Heart left ventricle (tissue), 16 donors: ENCODE results near the gene PGM2. TPM values are rescaled to one million over a fixed set of nuclear protein-coding genes. Genes with fewer than 3 reads are reported as not detected.

Experiments
- ATAC-seq, 4 donors: fragments of 200-7000 bp; cut with Tn5 transposase; one replicate each; pipeline ENCODE4 v1.9.1; 2020 to 2022; ENCODE audit warnings: moderate library complexity in 4 of 4, mild to moderate bottlenecking in 3 of 4, moderate number of reproducible peaks in 1 of 4
- DNase-seq, 5 donors: peaks; one replicate each; pipeline ENCODE4 v3.0.0-alpha.2; 2020
- H3K27ac ChIP-seq, 12 donors: fragments of 200-600 bp; sonication (generic) in 4 of 12; one replicate each; pipeline versions ENCODE4 v1.5.0 to v1.8.0; 2016 to 2022; ENCODE audit warnings: mild to moderate bottlenecking in 2 of 12
- H3K27me3 ChIP-seq, 9 donors: fragments of 200-600 bp; sonication (generic) in 2 of 9; one replicate each; pipeline versions ENCODE4 v1.5.1 to v1.8.0; 2016 to 2022; ENCODE audit warnings: mild to moderate bottlenecking in 3 of 9
- H3K36me3 ChIP-seq, 9 donors: fragments of 200-600 bp; sonication (generic) in 2 of 9; one replicate each; pipeline versions ENCODE4 v1.5.0 to v1.8.0; 2018 to 2022; ENCODE audit warnings: mild to moderate bottlenecking in 2 of 9
- H3K4me1 ChIP-seq, 12 donors: fragments of 200-600 bp; sonication (generic) in 4 of 12; one replicate each; pipeline versions ENCODE4 v1.5.0 to v1.8.0; 2016 to 2022; ENCODE audit warnings: mild to moderate bottlenecking in 3 of 12
- H3K4me3 ChIP-seq, 12 donors: fragments of 200-600 bp; sonication (generic) in 4 of 12; one replicate each; pipeline versions ENCODE4 v1.5.0 to v1.8.0; 2017 to 2022; ENCODE audit warnings: mild to moderate bottlenecking in 9 of 12, moderate library complexity in 4 of 12
- H3K9me3 ChIP-seq, 12 donors: fragments of 200-600 bp; sonication (generic) in 4 of 12; one replicate each; pipeline versions ENCODE4 v1.5.0 to v1.8.0; 2016 to 2022; ENCODE audit warnings: mild to moderate bottlenecking in 1 of 12
- CTCF ChIP-seq, 12 donors: fragments of 200-600 bp; sonication (generic) in 4 of 12; IDR thresholded peaks; one replicate each; pipeline versions ENCODE4 v1.5.0 to v1.8.0; 2018 to 2022; ENCODE audit warnings: antibody characterized with exemption in 12 of 12, mild to moderate bottlenecking in 5 of 12
- POLR2A ChIP-seq, 2 donors: fragments of 450-650 bp; IDR thresholded peaks; one replicate each; pipeline ENCODE4 v1.6.1; 2017; ENCODE audit warnings: antibody characterized with exemption in 2 of 2, mild to moderate bottlenecking in 2 of 2, moderate library complexity in 2 of 2
- WGBS, 4 donors: extraction: QIAGEN DNeasy Blood & Tissue Kit in 2 of 4; methylation state at CpG; one replicate each; pipeline versions ENCODE4 v1.1.5 to v1.1.7; 2013 to 2018; 5-methylcytosine and 5-hydroxymethylcytosine counted together
- intact Hi-C, 10 donors: fragments of 100-400 bp; cut with DNase I; formaldehyde crosslinking; loops; one replicate each; pipeline versions ENCODE4 v1.11.1 to v1.14.2; 2022
- polyA plus RNA-seq, 2 donors: library from polyadenylated mRNA; stranded (reverse); fragments of 200-250 nt; gene quantifications; one replicate each; pipeline ENCODE4 v1.2.3, GENCODE V29; 2013
- total RNA-seq, 9 donors: library from RNA; depleted of rRNA in 2 of 9; stranded (reverse); fragments of >200 nt in 2 of 9; fragmentation: NEBNext Ultra II Directional in 3 of 9; extraction: Animal tissue kit (Norgen Biotek cat#: 25700) in 3 of 9; gene quantifications; one replicate each; pipeline versions ENCODE4 v1.1.0 to v1.2.4, GENCODE V29; 2016 to 2023
- donor health status: ischemic (EF 13 %, LVEDD 7.1; RV severe dilation, severe dysfunction).
- donor health status: healthy with polysubstance abuse.
- donor health status: DM: no; HTN: yes; CAD: no.
- donor health status: DM: no; HTN: no; CAD: no.
- donor health status: ischemic (EF 25% LVEDD 6.9; RV normal size, moderate dysfunction).
- donor health status: ischemic (EF 25% LVEDD 5.7; RV mildly dilated, moderate dysfunction).
- donor health status: healthy.
- donor health status: DM: yes; HTN: yes; CAD: no.
- donor health status: ischemic (EF 35%, LVEDD 5.7; RV mildly dilated, moderate dysfunction).
- donor health status: nonischemic (EF 11% LVEDD 7.7; RV severe dilation, severe dysfunction).
- donor health status: DM: yes; HTN: yes; CAD: no.
- donor health status: PGD.
- donor health status: ischemic (EF 29% LVEDD 5.4; RV normal size, mild dysfunction).
- donor health status: nonischemic (EF 23%, LVEDD 6.1; RV moderate dilation, normal function).

PGM2 gene
- total and polyA plus RNA-seq, 11 donors, result 3.3 to 18.4 (median 8.5) TPM

- no peaks in the 10 kb centered on the region for H3K9me3 ChIP-seq
- WGBS, 4 donors, result 45 to 66% (median 46%) methylated on average over 2 of the region's 2 CpGs
- intact Hi-C loops, result no loop called here
- H3K4me3 ChIP-seq, result no peak overlapping the region
- peak overlapping the region in 1 of 12 donors; percentile 45 for H3K27ac ChIP-seq
- H3K36me3 ChIP-seq, result peaks cover 0 to 96% (median 74%) of the 10 kb centered on the region in 9 donors
- TF ChIP-seq POLR2A (IDR thresholded peaks at IDR 0.05) (no peak), CTCF (IDR thresholded peaks at IDR 0.05) (no peak)
- H3K4me1 ChIP-seq, result peaks cover 0 to 24% (median 6%) of the 10 kb centered on the region in 12 donors
- DNase-seq (no peak), ATAC-seq (no peak)
- H3K27me3 ChIP-seq, result no peaks in the 10 kb centered on the region
These were observed 12.9 kb downstream of the PGM2 start for GRCh38 chr4:37839426-37839825.

- H3K9me3 ChIP-seq, result no peaks in the 10 kb centered on the region
- intact Hi-C loops, result no loop called here
- TF ChIP-seq CTCF (IDR thresholded peaks at IDR 0.05) (no peak), POLR2A (IDR thresholded peaks at IDR 0.05) (no peak)
- peaks cover 0 to 99% (median 85%) of the 10 kb centered on the region in 9 donors for H3K36me3 ChIP-seq
- no peak overlapping the region for H3K4me3 ChIP-seq
- H3K4me1 ChIP-seq, result peaks cover 0 to 8% (median 0%) of the 10 kb centered on the region in 12 donors
- WGBS, 4 donors, result 95 to 98% (median 96%) methylated on average over 5 of the region's 5 CpGs
- ATAC-seq (no peak), DNase-seq (no peak)
- H3K27me3 ChIP-seq, result no peaks in the 10 kb centered on the region
- no peak overlapping the region for H3K27ac ChIP-seq
These were observed 17.7 kb downstream of the PGM2 start for GRCh38 chr4:37844204-37844603.

- Histone ChIP-seq H3K4me3 (no peak overlapping the region), H3K4me1 (peaks cover 0 to 8% (median 0%) of the 10 kb centered on the region in 12 donors), H3K36me3 (peaks cover 0 to 99% (median 85%) of the 10 kb centered on the region in 9 donors), H3K27me3 (no peaks in the 10 kb centered on the region), H3K9me3 (no peaks in the 10 kb centered on the region), H3K27ac (no peak overlapping the region)
- 93 to 97% (median 95%) methylated on average over 4 of the region's 4 CpGs for WGBS, 4 donors
- no peak for ATAC-seq
- intact Hi-C loops, result no loop called here
- no peak for DNase-seq
- TF ChIP-seq CTCF (IDR thresholded peaks at IDR 0.05) (no peak), POLR2A (IDR thresholded peaks at IDR 0.05) (no peak)
These were observed 18.7 kb downstream of the PGM2 start for GRCh38 chr4:37845201-37845600.

DNA sequence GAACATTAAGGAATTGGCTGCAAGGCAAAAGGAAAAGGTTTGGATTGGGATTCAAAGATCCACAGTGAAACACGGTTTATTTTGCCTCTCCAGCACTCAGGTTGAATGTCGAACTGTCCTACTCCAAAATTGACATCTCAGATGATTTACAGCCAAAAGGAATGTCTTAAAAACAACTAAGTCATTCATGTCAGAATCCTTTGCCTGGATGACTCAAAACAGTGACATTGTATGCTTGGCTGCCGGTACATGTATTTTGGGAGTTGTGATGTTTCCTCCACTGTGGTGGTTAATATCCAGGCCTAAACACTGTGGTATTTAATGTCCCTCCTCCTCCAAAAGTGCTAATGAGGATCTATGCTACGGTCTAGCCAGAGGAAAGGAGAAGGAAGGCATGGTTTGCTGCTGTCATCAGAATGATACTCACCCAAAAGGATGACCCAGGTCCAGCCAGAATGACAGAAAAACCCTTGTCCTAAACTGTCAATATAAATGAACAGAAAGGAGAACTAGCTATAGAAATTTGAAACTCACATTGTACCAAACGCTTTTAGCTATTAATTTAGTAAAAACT, 20.9 kb downstream of the PGM2 start:
- ATAC-seq, result no peak
- TF ChIP-seq CTCF (IDR thresholded peaks at IDR 0.05) (no peak), POLR2A (IDR thresholded peaks at IDR 0.05) (no peak)
- H3K9me3 ChIP-seq, result no peaks in the 10 kb centered on the region
- peaks cover 0 to 100% (median 83%) of the 10 kb centered on the region in 9 donors for H3K36me3 ChIP-seq
- DNase-seq, result no peak
- no peak overlapping the region for H3K27ac ChIP-seq
- no peak overlapping the region for H3K4me3 ChIP-seq
- WGBS, 4 donors, result 72 to 83% (median 73%) methylated on average over 5 of the region's 5 CpGs
- intact Hi-C loops, result no loop called here
- no peaks in the 10 kb centered on the region for H3K27me3 ChIP-seq
- H3K4me1 ChIP-seq, result peaks cover 0 to 11% (median 0%) of the 10 kb centered on the region in 12 donors
